Keratinocyte (primary cell): ENCODE data around the gene GFOD1. TPM values are rescaled to one million over a fixed set of nuclear protein-coding genes. Genes with fewer than 3 reads are reported as not detected.

ENCODE experiments used
- DNase-seq: peaks from one replicate; pipeline ENCODE4 v3.0.0-alpha.2; 2011; ENCODE audit warnings: low read depth, missing footprints, low spot score
- FAIRE-seq: peaks from 2 replicates; lab custom pipeline; 2011; peaks lifted over from hg19 to GRCh38; lab: Jason Lieb, UNC
- H2AFZ ChIP-seq: 2 replicates; pipeline ENCODE4 v1.6.0; 2012; ENCODE audit warnings: low read length, control low read depth, inconsistent platforms; ENCODE audit not compliant: control insufficient read depth
- H3K27ac ChIP-seq: 2 replicates; pipeline ENCODE4 v1.5.1; 2011; ENCODE audit warnings: low read length; ENCODE audit not compliant: control insufficient read depth, insufficient read depth
- H3K27me3 ChIP-seq: 3 replicates; pipeline ENCODE4 v1.6.0; 2011; ENCODE audit warnings: low read length; ENCODE audit not compliant: control insufficient read depth, insufficient read depth; ENCODE audit errors: extremely low read depth
- H3K36me3 ChIP-seq, 2 experiments: 2 replicates in 1 of 2; 3 replicates in 1 of 2; pipeline ENCODE4 v1.5.1; 2011; ENCODE audit warnings: low read length in 2 of 2, mild to moderate bottlenecking in 1 of 2; ENCODE audit not compliant: control insufficient read depth in 2 of 2, insufficient read depth in 2 of 2; ENCODE audit errors: extremely low read depth in 1 of 2
- H3K4me1 ChIP-seq: 3 replicates; pipeline ENCODE4 v1.5.1; 2011; ENCODE audit warnings: low read length; ENCODE audit not compliant: control insufficient read depth, insufficient read depth; ENCODE audit errors: extremely low read depth
- H3K4me2 ChIP-seq: 3 replicates; pipeline ENCODE4 v1.6.0; 2011; ENCODE audit warnings: low read depth, low read length; ENCODE audit not compliant: control insufficient read depth, insufficient read depth; ENCODE audit errors: extremely low read depth
- H3K4me3 ChIP-seq, 3 experiments: fragments of 200-600 bp in 1 of 3; sonication (generic) in 1 of 3; 2 replicates in 2 of 3; 3 replicates in 1 of 3; pipeline ENCODE4 v1.5.1; 2011 to 2016; ENCODE audit warnings: low read length in 3 of 3, mild to moderate bottlenecking in 3 of 3, control low read depth in 2 of 3, inconsistent platforms in 1 of 3, low read depth in 1 of 3, mixed read lengths in 1 of 3, mixed run types in 1 of 3, moderate library complexity in 1 of 3; ENCODE audit not compliant: control insufficient read depth in 2 of 3, insufficient read depth in 2 of 3; ENCODE audit errors: extremely low read depth in 1 of 3
- H3K79me2 ChIP-seq: 2 replicates; pipeline ENCODE4 v1.6.0; 2012; ENCODE audit warnings: low read length; ENCODE audit not compliant: control insufficient read depth, insufficient read depth
- H3K9ac ChIP-seq: 3 replicates; pipeline ENCODE4 v1.6.0; 2011; ENCODE audit warnings: low read length; ENCODE audit not compliant: control insufficient read depth, insufficient read depth; ENCODE audit errors: extremely low read depth
- H3K9me1 ChIP-seq: 3 replicates; pipeline ENCODE4 v1.6.0; 2011; ENCODE audit warnings: low read length; ENCODE audit not compliant: control insufficient read depth, insufficient read depth; ENCODE audit errors: extremely low read depth
- H3K9me3 ChIP-seq: 2 replicates; pipeline ENCODE4 v1.5.1; 2012; ENCODE audit warnings: low read depth, low read length; ENCODE audit not compliant: control insufficient read depth
- H4K20me1 ChIP-seq: 3 replicates; pipeline ENCODE4 v1.6.0; 2011; ENCODE audit warnings: low read length; ENCODE audit not compliant: control insufficient read depth, insufficient read depth; ENCODE audit errors: extremely low read depth
- CTCF ChIP-seq, 3 experiments: IDR thresholded peaks in 1 of 3; conservative IDR thresholded peaks in 1 of 3; optimal IDR thresholded peaks in 1 of 3; 2 replicates in 2 of 3; 3 replicates in 1 of 3; pipeline versions ENCODE3 to v1.5.1; 2011; ENCODE audit warnings: low read length in 3 of 3, mild to moderate bottlenecking in 3 of 3, moderate library complexity in 2 of 3, control low read depth in 1 of 3, inconsistent platforms in 1 of 3; ENCODE audit not compliant: insufficient read depth in 2 of 3; ENCODE audit errors: extremely low read depth in 1 of 3
- EZH2 ChIP-seq: IDR thresholded peaks from one replicate; pipeline ENCODE4 v1.6.1; 2012; ENCODE audit warnings: inconsistent platforms, mild to moderate bottlenecking, low read length, moderate library complexity
- dilution Hi-C: fragments of 300-500 bp; cut with MboI; formaldehyde crosslinking; loops from one replicate; pipeline ENCODE4 v1.7.0; 2020; ENCODE audit warnings: low sequenced_read_pairs; ENCODE audit not compliant: extremely low pct_ligation_motif_present
- polyA plus RNA-seq, 5 experiments: library from polyadenylated mRNA; depleted of rRNA in 3 of 5; stranded (reverse) in 3 of 5; stranded (forward) in 1 of 5; unstranded in 1 of 5; fragments of >200 nt; gene quantifications; 1 replicate in 1 of 5; 2 replicates in 3 of 5; 3 replicates in 1 of 5; pipeline versions ENCODE4 v1.2.1 to v1.2.3, GENCODE V29; 2011 to 2012; ENCODE audit warnings: missing spikeins in 2 of 5, low read depth in 1 of 5, low replicate concordance in 1 of 5

GFOD1 gene
- polyA plus RNA-seq, 1 donor (not counting 4 experiments of a cell fraction or from before 2014, with no cell fraction given): 7.2 TPM

- peak overlapping the region; percentile 73 for H3K27ac ChIP-seq
- H4K20me1 ChIP-seq: no peaks in the 10 kb centered on the region
- peaks cover 37% of the 10 kb centered on the region for H3K4me1 ChIP-seq
- H2AFZ ChIP-seq: peak overlapping the region; percentile 80
- H3K4me3 ChIP-seq: peak overlapping the region; percentile 84 to 86 (median 86)
- H3K4me2 ChIP-seq: peak overlapping the region; percentile 89
- TF ChIP-seq EZH2 (no peak), CTCF (optimal IDR thresholded peaks at IDR 0.05 in 1 of 3, IDR thresholded peaks at IDR 0.05 in 1 of 3, conservative IDR thresholded peaks at IDR 0.05 in 1 of 3; ENCODE audit: extremely low read depth in 1 of 3, insufficient read depth in 2 of 3, low read length in 3 of 3) (no peak)
- DNase-seq (no peak), FAIRE-seq (no peak)
- H3K9me3 ChIP-seq: no peaks in the 10 kb centered on the region
- peaks cover 2 to 7% of the 10 kb centered on the region in 2 experiments for H3K36me3 ChIP-seq
- no peaks in the 10 kb centered on the region for H3K9me1 ChIP-seq
- H3K9ac ChIP-seq: peak overlapping the region; percentile 90
- dilution Hi-C loops: no loop called here
- H3K79me2 ChIP-seq: peaks cover 39% of the 10 kb centered on the region
- no peaks in the 10 kb centered on the region for H3K27me3 ChIP-seq
These were observed 2.1 kb downstream of the GFOD1 start for GRCh38 chr6:13485303-13485702.

DNA sequence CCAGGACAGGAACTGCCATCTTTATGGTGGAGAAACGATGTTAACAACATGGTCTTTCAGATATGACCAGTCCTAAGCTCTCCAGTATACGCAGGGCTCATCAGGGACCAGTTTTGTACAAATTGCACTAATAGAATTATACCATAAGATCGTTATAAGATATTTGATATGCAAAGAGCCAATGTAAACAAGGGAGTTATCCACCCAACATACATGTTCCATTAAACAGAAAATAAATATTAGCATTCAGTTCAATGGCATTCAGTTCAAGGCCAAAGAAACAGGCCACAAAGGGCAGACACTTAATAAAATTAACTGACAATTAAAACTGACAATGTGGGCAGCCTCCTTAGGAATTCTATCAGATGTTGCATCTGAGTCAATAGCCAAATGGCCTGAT, 2.6 kb downstream of the GFOD1 start:
- dilution Hi-C loops: no loop called here
- FAIRE-seq (no peak), DNase-seq (no peak)
- H3K9me1 ChIP-seq: no peaks in the 10 kb centered on the region
- no peak overlapping the region for H2AFZ ChIP-seq
- H3K27me3 ChIP-seq: no peaks in the 10 kb centered on the region
- H3K4me1 ChIP-seq: peaks cover 42% of the 10 kb centered on the region
- no peaks in the 10 kb centered on the region for H4K20me1 ChIP-seq
- TF ChIP-seq EZH2 (no peak), CTCF (optimal IDR thresholded peaks at IDR 0.05 in 1 of 3, IDR thresholded peaks at IDR 0.05 in 1 of 3, conservative IDR thresholded peaks at IDR 0.05 in 1 of 3; ENCODE audit: extremely low read depth in 1 of 3, insufficient read depth in 2 of 3, low read length in 3 of 3) (no peak)
- H3K4me3 ChIP-seq: peak overlapping the region in 2 of 3 experiments; percentile 84 to 86
- no peak overlapping the region for H3K9ac ChIP-seq
- peak overlapping the region; percentile 3 for H3K27ac ChIP-seq
- peaks cover 2 to 7% of the 10 kb centered on the region in 2 experiments for H3K36me3 ChIP-seq
- no peaks in the 10 kb centered on the region for H3K9me3 ChIP-seq
- H3K4me2 ChIP-seq: peak overlapping the region; percentile 89
- peaks cover 39% of the 10 kb centered on the region for H3K79me2 ChIP-seq
